ENCODE results near the gene MORN5.
A peak's percentile ranks its signal among the peaks of the same experiment; 100 is the strongest.
"Not testable (repeated sequence)": the region's sequence is repeated elsewhere in the genome, so short reads cannot be mapped to it uniquely, and the experiment has no call there.

Gene MORN5

GRCh38 chr9:122159026-122159924, at the start of gene MORN5, which contains the start of gene NDUFA8:
TSS of gene MORN5 (plus strand) at chr9:122159908. CDS start at chr9:122159973, 65 bp downstream.
TSS of gene NDUFA8 (minus strand) at chr9:122159779. CDS start at chr9:122159677, 102 bp downstream.
- peak; percentile 81 to 94 (median 92) for DNase-seq

- DNase-seq = no peak
Observed at GRCh38 chr9:122110100-122110833, 49.4 kb upstream of the MORN5 start.

DNA sequence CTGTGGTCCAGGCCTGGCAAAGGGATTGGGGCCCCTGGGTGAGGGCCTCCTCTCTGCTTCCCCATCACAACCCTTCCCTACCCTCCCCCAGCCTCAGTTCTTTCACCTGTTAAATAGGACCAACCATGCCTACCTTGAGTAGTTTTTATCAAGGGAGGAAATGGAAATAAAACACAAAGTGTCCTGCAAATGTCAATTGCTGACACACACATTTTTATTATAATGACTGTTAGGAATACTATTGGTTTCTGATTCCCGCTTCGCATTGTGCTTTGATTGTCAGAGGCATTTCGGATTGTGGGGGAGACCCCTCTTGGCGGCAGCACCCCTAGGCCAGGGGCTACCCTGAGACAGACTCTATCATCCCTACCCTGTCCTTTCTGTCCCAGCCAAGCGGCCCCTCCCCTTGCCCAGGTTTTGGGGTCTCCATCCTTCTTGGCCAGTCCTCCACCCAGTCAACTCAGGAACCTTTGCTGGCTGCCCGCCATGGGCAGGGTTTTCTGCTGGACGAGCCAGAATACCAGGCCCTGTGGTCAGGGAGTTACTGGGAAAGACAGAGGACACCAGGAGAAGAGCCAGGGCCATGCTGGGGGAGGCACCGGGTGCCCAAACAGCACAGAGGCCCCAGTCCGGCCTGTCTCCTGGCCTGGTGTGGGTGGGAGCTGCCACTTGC, 48.2 kb upstream of the MORN5 start:
- no peak for DNase-seq

DNA sequence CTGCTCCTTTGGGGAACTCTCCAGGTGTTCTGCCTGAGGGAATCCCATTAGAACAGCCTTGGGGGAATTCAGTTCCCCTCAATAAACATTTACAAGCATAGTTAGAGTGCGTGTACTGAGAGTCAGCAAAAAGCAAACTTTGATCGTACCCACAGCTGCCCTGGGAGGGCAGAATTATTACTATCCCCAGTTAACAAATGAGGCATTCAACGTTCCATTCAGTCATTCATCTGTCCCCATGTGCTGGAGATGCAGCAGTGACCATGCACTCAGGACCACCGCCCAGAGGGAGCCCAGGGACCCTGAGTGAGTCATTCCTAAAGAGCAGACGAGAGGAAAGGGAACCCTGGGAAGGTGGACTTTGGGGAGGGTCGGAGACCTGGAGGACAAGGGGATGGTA, 47.5 kb upstream of the MORN5 start:
- DNase-seq = no peak

DNA sequence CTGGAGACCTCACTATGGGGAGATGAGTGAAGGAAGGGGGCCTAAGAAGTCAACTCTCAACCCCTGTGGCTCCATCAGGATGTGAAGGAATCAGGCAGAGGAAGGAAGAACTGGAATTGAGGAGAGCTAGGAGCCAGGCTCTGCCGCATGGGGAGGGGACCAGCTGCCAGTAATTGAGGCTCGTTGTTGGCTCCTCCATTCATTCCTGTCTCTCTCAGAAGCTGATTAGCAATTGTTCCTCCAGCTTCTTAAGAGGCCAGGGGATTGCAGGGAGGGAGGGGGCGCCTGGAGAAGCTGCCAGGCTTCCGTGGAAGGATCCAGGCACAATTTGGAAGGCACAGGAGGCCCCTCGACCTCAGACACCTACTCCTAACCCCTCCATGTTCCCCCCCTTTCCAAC, 46.1 kb upstream of the MORN5 start:
- no peak for DNase-seq

- no peak for DNase-seq
Observed at GRCh38 chr9:122115176-122116035, 44.3 kb upstream of the MORN5 start.

- DNase-seq = no peak
Observed at GRCh38 chr9:122116040-122116439, 43.7 kb upstream of the MORN5 start.

DNA sequence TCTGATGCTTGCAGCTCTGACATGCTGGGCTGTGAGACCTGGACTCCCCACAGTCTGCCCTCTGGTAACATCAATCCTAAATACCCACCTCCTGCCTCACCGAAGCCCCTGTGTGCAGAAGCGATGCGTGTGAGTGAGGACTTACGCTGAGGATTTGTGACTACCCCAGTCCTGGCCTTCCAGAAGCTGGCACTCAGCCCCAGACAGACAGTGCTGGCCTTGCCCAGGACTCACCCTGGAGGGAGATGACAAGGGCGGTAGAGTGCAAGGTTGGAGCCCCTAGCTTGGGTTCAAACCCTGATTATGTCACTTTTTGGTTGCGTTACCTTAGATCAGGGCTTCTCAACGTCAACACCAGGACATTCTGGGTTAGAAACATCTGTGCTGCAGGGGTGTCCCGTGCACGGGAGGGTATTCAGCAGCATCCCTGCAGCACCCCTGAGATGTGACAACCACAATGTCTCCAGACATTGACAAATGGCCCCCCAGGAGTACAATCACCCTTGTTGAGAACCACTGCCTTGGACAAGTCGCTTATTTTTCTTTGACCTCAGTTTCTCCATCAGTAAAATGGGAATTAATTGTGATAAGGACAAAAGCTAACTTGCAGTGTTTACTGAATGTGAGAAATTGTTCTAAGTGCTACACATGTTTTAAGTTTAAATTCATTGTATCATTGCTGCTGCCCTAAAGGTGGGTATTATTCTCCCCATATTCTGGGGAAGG, 43.1 kb upstream of the MORN5 start:
- DNase-seq = no peak

DNA sequence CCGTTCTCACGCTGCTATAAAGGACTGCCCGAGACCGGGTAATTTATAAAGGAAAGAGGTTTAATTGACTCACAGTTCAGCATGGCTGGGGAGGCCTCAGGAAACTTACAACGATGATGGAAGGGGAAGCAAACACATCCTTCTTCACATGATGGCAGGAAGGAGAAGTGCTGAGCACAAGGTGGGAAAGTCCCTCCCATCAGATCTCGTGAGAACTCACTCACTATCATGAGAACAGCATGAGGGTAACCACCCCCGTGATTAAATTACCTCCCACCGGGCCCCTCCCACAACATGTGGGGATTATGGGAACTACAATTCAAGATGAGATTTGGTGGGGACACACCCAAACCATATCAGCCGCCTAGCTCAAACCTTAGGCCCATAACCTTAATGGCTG, 42.5 kb upstream of the MORN5 start:
- not testable (repeated sequence) for DNase-seq

DNA sequence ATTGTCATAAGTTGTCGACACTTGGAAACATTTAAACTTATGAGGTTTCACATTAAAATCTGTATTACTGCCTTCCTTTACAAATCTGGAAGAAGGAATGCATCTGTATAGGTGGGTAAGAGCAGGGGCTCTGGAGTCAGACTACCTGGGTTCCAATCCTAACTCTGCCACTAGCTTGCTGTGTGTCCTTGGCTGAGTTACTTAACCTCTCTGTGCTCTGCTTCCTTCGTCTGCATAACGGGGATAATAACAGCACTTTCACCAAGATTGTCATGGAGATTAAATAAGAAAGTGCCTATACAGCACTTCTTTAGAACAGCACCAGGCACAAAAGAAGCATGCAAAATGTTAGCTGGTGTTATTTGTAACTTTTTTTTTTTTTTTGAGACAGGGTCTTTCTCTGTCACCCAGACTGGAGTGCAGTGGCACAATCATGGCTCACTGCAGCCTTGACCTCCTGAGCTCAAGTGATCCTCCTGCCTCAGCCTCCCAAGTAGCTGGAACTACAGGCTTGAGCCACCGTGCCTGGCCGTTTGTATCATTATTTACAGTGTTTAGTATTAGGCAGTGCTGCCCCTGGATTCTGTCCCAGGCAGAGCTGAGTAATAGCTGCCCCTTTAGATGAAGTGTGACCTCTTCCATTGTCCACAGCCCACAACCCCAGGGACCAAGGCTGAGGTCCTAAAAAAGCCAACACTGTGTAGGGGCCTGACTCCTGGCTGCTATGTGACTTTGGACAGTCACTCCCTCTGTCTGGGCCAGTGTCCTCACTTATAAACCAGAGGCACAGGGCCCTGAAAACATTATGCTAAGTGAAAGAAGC, 41.2 kb upstream of the MORN5 start:
- no peak for DNase-seq

DNA sequence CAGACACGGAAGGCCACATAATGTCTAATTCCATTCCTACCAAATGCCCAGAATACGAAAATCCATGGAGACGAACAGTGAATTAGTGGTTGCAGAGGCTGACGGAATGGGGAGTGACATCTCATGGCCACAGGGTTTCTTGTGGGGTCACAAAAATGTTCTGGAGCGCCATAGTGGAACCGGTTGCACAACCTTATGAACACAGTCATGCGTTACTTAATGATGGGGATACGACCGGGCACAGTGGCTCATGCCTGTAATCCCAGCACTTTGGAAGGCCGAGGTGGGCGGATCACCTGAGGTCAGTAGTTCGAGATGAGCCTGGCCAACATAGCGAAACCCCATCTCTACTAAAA, 40.6 kb upstream of the MORN5 start:
- no peak for DNase-seq

GRCh38 chr9:122119721-122120120, 40.0 kb upstream of the MORN5 start:
- no peak for DNase-seq

- DNase-seq = no peak
Observed at GRCh38 chr9:122120316-122121071, 39.2 kb upstream of the MORN5 start.

DNA sequence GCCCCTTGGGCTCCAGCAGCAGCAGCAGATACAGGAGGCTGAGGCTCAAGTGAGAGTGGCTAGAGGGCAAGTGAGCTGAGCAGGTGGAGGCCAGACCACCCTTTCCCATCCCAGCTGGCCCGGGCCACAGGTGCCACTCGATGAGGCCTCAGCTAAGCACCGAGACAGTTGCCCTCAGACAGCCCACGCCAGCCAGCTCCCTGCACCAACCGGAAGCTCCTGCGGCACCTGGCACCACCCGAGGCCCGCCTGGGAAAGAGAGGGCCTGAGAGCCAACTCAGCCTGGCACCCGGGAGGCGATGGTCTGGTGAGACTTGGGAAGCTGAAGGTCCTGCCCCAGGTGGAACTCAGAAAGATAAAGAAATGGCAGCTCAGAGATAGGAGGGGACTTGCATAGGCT, 38.3 kb upstream of the MORN5 start:
- no peak for DNase-seq

GRCh38 chr9:122121931-122122330, 37.8 kb upstream of the MORN5 start:
- DNase-seq = no peak

- DNase-seq = no peak
Observed at GRCh38 chr9:122122468-122122867, 37.2 kb upstream of the MORN5 start.

DNA sequence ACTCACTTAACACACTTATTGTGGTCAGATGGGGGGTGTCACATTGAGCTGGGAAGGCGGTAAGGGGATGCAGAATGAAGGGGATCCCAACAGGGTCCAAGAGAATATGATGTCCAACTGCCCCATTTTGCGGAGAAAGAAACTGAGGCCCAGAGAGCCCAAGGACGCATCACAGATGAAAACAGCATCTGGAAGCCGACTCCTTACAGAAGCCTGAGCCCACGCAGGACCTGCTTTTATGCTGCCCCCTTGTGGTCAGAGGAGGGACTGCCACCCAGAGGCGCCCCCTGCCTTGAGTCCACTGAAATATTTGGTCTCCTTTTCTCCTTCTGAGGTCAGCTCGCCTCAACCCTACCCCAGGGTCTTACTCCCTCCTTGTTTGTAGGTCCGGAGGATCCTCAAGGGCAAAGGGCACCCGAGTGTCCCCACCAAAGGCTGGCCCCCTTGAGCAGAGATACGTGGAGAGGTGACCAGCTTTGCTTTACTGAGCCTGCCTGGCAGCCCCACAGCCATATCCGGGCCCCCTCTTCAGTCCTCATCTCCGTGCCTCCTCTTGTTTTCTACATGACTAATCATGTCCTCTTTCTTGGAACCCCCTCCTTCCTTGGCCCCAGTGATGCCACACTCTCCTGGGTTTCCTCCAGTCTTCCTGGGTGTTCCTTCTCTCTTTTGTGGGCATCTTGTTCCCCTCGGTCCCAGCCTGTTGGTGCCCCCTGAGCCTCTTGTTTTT, 36.6 kb upstream of the MORN5 start:
- peak; percentile 51 to 67 (median 58) for DNase-seq

DNA sequence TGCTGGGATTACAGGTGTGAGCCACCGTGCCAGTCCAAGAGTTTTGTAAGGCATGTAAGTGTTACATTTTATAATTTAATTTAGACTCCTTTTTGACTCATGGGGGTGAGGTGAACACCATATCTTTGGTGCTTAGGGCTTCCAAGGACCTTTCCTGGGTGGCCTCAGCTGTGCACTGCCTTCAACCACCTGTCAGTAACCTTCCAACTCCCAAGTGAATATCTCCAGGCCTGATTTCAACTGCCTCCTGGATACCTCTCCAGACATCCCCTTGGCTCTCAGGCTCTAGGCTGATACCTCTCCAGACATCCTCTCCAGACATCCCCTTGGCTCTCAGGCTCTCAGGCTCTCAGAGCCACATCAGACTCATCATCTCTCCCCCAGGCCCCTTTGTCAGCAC, 35.7 kb upstream of the MORN5 start:
- no peak for DNase-seq

DNA sequence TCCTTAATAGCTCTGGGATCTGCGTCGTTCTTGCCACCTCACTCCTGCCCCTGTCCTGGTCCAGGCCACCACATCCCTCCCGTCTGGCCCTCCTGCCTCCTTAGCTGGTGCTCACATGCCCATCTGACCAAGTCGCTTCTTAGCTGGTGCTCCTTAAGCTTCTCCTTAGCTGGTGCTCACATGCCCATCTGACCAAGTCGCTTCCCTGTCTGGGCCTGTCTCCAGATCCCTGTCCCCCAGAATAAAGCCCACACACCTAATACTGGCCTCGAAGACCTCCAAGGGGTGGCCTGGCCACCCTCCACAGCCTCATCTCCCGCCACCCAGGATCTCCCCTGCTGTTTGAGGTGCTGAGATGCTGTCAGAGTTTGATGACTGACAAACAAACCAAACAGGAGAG, 35.2 kb upstream of the MORN5 start:
- DNase-seq = no peak

DNA sequence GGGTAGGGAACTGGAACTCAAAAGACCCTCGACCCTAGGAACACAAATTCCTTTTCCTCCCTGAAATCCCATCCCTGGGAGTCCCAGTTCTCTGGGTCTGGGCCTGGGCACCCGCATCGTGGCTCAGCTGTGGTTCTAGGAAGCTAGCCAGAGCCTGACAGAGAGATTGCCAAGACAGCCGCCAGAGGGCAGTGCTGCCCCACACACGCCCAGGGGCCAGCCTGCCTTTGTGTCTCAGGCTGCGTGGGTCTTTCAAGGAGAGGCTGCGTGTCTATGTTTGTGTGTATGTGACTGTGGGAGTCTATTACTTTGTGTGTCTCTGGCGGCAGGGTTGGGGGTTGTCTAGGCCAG, 34.6 kb upstream of the MORN5 start:
- peak; percentile 50 to 75 (median 60) for DNase-seq

All from activated naive CD4-positive, alpha-beta T cell (primary cell).